Activated CD8-positive, alpha-beta memory T cell treated with anti-CD3 and anti-CD28 coated beads, Interleukin-2, amount 10 ng/mL, durations not matched to agents 7 days and 5 days (primary cell): ENCODE results near the gene RPAIN. TPM values are rescaled to one million over a fixed set of nuclear protein-coding genes. Genes with fewer than 3 reads are reported as not detected.
"Not testable (repeated sequence)": the region's sequence is repeated elsewhere in the genome, so short reads cannot be mapped to it uniquely, and the experiment has no call there.

Source experiments
- ATAC-seq: fragments of 150-1000 bp; cut with Tn5 transposase; one replicate; pipeline ENCODE4 v1.10.0; 2021; ENCODE audit warnings: moderate library complexity
- CTCF ChIA-PET: fragments of 350-600 bp; sonication (Branson Sonifier 250); formaldehyde crosslinking; loops from one replicate; lab custom pipeline; 2021; ENCODE audit warnings: antibody characterized with exemption; lab: Charles Lee
- DNase-seq: peaks from one replicate; pipeline ENCODE4 v3.0.0-alpha.2; 2020
- H3K27ac Mint-ChIP-seq: one replicate; pipeline ENCODE4 v1.8.0; 2021; ENCODE audit warnings: mild to moderate bottlenecking, mixed read lengths
- H3K27me3 Mint-ChIP-seq: one replicate; pipeline ENCODE4 v1.8.0; 2021; ENCODE audit warnings: mixed read lengths
- H3K36me3 Mint-ChIP-seq: one replicate; pipeline ENCODE4 v1.8.0; 2021; ENCODE audit warnings: mild to moderate bottlenecking, mixed read lengths
- H3K4me1 Mint-ChIP-seq: one replicate; pipeline ENCODE4 v1.8.0; 2021; ENCODE audit warnings: mixed read lengths
- H3K4me3 Mint-ChIP-seq: one replicate; pipeline ENCODE4 v1.8.0; 2021; ENCODE audit warnings: mild to moderate bottlenecking, moderate library complexity, mixed read lengths
- H3K9me3 Mint-ChIP-seq: one replicate; pipeline ENCODE4 v1.8.0; 2022; ENCODE audit warnings: low read depth, mixed read lengths
- total RNA-seq, 2 experiments: library from RNA; stranded (reverse); gene quantifications; one replicate each; pipeline ENCODE4 v1.2.3, GENCODE V29; 2021

Gene RPAIN
- total RNA-seq, 2 experiments from 2014 or later: 50.7 to 55.5 TPM

DNA sequence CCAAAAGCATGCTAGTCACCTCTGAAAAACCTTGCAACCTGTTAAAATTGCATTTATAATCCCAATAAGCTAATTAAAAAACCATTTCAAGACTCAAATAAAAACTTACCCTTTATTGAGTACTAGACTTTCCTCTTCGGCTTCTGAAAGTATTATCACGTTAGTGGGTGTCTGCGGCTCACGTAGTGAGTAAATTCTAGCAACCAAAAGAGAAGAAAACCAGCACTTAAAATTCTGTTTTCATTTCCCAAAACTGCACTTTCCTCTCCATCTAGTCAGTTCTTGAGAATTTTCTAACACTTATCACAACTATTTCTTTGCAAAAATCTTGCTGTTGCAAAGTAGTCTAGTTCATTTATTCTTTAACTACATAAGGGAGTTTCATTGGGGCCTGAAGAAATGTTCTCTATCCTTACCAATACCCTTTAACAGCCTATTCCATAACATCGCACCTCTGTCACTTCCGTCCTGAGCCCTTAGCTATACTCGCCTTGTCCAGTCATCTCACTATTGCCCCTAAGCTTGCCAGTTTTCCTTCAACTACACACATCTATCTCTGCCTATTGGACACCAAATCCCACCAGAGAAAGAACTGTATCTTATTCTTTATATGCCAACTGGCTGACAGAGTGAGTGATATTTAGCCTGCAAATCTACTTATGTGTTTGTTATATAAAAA is 9.2 kb upstream of the RPAIN start:
- Mint-ChIP-seq H3K36me3 (peaks cover 45% of the 10 kb centered on the region), H3K27me3 (no peaks in the 10 kb centered on the region), H3K9me3 (no peaks in the 10 kb centered on the region), H3K27ac (peak overlapping the region; percentile 75), H3K4me1 (peaks cover 41% of the 10 kb centered on the region), H3K4me3 (peak overlapping the region; percentile 26)
- CTCF ChIA-PET: no interaction called here
- ATAC-seq (peak; percentile 74), DNase-seq (no peak)

DNA sequence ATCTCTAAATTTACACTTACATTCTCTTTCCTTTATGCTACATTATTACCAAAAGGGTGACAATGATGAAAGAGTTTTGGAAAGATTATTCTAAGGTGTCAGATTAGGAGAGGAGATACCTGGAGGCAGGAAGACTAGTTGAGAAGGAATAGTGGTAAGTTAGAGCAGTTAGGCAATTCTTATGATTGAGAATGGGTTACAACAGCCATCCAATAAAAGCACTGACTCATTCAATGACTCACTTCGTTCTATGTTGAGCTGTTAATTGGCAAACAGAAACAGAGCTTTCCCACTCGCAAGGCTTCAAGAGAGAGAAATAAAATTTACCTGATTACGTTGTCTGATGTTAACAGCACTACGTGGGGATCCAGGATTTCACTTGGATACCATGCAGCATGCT is 6.3 kb upstream of the RPAIN start:
- ATAC-seq (no peak), DNase-seq (no peak)
- no peak overlapping the region for H3K4me3 Mint-ChIP-seq
- peaks cover 53% of the 10 kb centered on the region for H3K36me3 Mint-ChIP-seq
- no peaks in the 10 kb centered on the region for H3K9me3 Mint-ChIP-seq
- no peaks in the 10 kb centered on the region for H3K27me3 Mint-ChIP-seq
- CTCF ChIA-PET: interaction anchor here (0.9 to 1.1 kb wide), 2 partner anchors 10 to 25 kb away, joined by 4 to 6 read pairs; partner anchors contain the start of gene C1QBP
- H3K4me1 Mint-ChIP-seq: peaks cover 62% of the 10 kb centered on the region
- no peak overlapping the region for H3K27ac Mint-ChIP-seq

DNA sequence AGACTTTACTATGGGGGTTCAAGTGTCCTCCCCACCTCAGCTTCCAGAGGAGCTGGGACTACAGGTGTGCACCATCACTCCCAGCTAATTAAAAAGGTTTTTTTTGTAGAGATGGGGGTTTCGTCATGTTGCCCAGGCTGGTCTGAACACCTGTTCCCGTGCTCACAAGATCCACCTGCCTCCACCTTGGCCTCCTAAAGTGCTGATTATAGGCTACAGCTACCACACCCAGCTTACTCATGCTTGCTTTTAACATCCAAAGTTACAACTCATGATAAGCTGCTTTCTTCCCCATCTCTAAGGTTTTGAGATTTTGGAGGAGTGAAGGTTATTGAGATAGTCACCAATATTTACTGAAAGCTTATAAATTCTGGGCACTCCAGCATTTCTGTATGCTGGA is 3.1 kb upstream of the RPAIN start:
- DNase-seq (no peak), ATAC-seq (no peak)
- Mint-ChIP-seq H3K4me1 (peaks cover 60% of the 10 kb centered on the region), H3K9me3 (no peaks in the 10 kb centered on the region), H3K4me3 (peak overlapping the region; percentile 33), H3K36me3 (peaks cover 43% of the 10 kb centered on the region), H3K27me3 (no peaks in the 10 kb centered on the region), H3K27ac (peak overlapping the region; percentile 19)
- CTCF ChIA-PET: interaction anchor here (1.3 to 2.0 kb wide), 2 partner anchors 21 to 40 kb away, joined by 3 to 13 read pairs; partner anchors contain the start of gene C1QBP

DNA sequence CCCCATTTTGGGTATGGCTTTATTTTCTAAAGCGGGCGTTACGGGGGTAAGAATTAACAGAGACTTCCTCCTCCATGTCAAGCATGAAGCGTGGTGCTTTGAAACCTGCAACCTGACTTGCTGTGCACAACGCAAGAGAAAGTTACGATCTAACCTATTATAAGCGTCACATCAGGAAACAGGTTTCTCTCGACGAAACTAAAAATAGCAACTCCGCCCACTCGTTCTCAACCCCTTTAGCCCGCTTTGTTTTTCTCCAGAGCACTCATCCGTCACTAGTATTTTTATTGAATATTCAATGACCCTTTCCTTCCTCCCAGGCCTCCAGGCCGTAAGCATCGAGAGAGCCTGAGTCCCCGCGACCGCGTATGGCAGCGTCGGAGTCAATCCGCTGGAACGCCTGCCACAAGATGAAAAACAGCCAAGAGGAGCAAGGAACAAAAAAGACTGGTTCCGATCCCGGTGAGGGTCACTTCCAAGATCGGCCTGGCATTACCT is 1.1 kb upstream of the RPAIN start:
- CTCF ChIA-PET: interaction anchor here (1.0 to 1.4 kb wide), 4 partner anchors 16 to 23 kb away, joined by 3 to 18 read pairs (median 4); partner anchors contain the start of gene C1QBP
- Mint-ChIP-seq H3K27me3 (no peaks in the 10 kb centered on the region), H3K4me1 (peaks cover 51% of the 10 kb centered on the region), H3K4me3 (peak overlapping the region; percentile 98), H3K9me3 (no peaks in the 10 kb centered on the region), H3K36me3 (peaks cover 35% of the 10 kb centered on the region), H3K27ac (peak overlapping the region; percentile 99)
- peak; percentile 79 for DNase-seq
- ATAC-seq: peak; percentile 12

- DNase-seq: peak; percentile 99
- ATAC-seq: peak; percentile 97
- H3K27me3 Mint-ChIP-seq: no peaks in the 10 kb centered on the region
- peaks cover 50% of the 10 kb centered on the region for H3K4me1 Mint-ChIP-seq
- H3K36me3 Mint-ChIP-seq: peaks cover 35% of the 10 kb centered on the region
- H3K4me3 Mint-ChIP-seq: peak within 1 kb of the TSS; percentile 98
- peak within 1 kb of the TSS; percentile 99 for H3K27ac Mint-ChIP-seq
- CTCF ChIA-PET: interaction anchor here (1.0 to 1.3 kb wide), 3 partner anchors 15 to 22 kb away, joined by 3 to 18 read pairs (median 5); partner anchors contain the start of gene C1QBP
- no peaks in the 10 kb centered on the region for H3K9me3 Mint-ChIP-seq
Observed at GRCh38 chr17:5419356-5419958, 525 bp upstream of the RPAIN start, which contains the start of gene NUP88. NUP88 (minus strand) TSS chr17:5419662; CDS start chr17:5419650, 12 bp downstream.

DNA sequence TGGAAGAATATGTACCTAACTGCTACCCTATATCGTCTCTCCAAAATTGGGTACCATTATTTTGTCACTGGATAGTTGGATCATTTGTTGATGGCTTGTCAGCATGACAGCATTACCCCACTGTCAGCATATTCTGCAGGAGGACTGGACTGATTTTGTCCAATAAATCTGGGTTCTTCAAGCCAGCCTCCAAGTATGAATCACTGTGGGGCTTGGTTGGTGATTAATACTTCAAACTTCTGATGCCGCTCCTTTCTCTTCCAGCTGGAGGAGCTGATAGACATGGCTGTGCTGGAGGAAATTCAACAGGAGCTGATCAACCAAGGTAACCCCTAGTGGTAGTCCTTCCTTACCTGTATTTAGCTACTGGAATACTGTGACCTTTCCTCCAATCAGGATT is 2.5 kb downstream of the RPAIN start:
- CTCF ChIA-PET: interaction anchor here (9.8 kb wide), 1 partner anchor 17 kb away, joined by 74 read pairs; the partner anchor contains the start of gene C1QBP
- H3K4me1 Mint-ChIP-seq: peaks cover 37% of the 10 kb centered on the region
- H3K9me3 Mint-ChIP-seq: no peaks in the 10 kb centered on the region
- no peak overlapping the region for H3K4me3 Mint-ChIP-seq
- peak overlapping the region; percentile 2 for H3K27ac Mint-ChIP-seq
- peaks cover 37% of the 10 kb centered on the region for H3K36me3 Mint-ChIP-seq
- no peaks in the 10 kb centered on the region for H3K27me3 Mint-ChIP-seq
- no peak for DNase-seq
- ATAC-seq: no peak

- Mint-ChIP-seq H3K4me3 (no peak overlapping the region), H3K27me3 (no peaks in the 10 kb centered on the region), H3K9me3 (no peaks in the 10 kb centered on the region), H3K36me3 (peaks cover 48% of the 10 kb centered on the region), H3K27ac (no peak overlapping the region), H3K4me1 (peaks cover 26% of the 10 kb centered on the region)
- ATAC-seq (no peak), DNase-seq (no peak)
- CTCF ChIA-PET: interaction anchor here (0.7 to 9.8 kb wide), 3 partner anchors 14 to 186 kb away, joined by 3 to 74 read pairs (median 3); partner anchors contain the start of gene C1QBP
Observed at GRCh38 chr17:5424909-5425308, 4.9 kb downstream of the RPAIN start.

DNA sequence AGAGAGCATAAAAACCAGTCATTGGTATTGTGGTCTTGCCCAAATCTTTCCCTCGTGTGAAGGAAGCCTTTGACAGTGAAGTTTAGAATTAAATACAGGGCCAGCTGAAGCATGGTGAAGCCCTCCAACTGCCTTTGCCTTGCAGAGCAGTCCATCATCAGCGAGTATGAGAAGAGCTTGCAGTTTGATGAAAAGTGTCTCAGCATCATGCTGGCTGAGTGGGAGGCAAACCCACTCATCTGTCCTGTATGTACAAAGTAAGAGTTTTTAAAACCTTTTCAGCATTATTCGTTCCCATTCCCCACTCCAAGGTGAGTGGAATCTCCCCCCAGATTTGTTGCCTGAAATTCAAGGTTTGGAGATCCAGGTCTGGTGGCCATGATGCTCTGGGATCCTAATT is 5.8 kb downstream of the RPAIN start:
- DNase-seq (no peak), ATAC-seq (no peak)
- Mint-ChIP-seq H3K9me3 (no peaks in the 10 kb centered on the region), H3K4me3 (no peak overlapping the region), H3K27me3 (no peaks in the 10 kb centered on the region), H3K36me3 (peaks cover 49% of the 10 kb centered on the region), H3K4me1 (peaks cover 24% of the 10 kb centered on the region), H3K27ac (peak overlapping the region; percentile 35)
- CTCF ChIA-PET: interaction anchor here (9.8 kb wide), 1 partner anchor 13 kb away, joined by 74 read pairs; the partner anchor contains the start of gene C1QBP

DNA sequence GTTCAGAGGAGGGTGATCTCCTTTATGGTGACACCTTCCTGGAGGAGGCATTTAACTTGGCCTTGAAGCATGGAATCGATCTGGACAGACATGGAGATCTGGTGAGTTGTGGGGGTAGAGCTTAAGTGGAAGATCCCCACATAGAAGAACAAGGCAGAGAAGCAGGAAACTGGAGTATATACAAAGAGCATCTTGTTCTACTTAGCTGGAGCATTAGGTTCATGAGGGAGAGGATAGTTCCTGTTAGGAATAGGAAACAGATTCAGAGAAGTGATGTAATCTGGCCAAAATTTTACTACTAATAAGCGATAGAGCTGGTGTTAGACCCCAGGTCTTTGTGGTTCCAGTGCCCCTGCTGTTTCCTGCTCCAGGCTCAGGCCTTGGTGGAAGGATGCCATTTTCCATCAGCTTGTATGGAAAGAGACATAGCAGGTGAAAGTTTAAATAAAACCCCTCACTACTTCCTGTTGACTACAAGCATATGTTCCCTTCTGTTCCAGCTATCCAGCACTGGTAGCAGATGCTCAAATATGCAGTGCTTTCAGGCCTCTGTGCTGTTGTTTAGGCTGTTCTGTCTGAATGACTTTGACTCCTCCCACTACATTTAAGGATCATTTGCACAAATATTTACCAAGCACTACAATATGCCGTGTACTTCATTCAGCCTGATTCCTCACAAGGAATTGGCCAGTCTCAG is 9.4 kb downstream of the RPAIN start:
- no peaks in the 10 kb centered on the region for H3K27me3 Mint-ChIP-seq

GRCh38 chr17:5430413-5430999 is 10.5 kb downstream of the RPAIN start:
- no peaks in the 10 kb centered on the region for H3K27me3 Mint-ChIP-seq
- CTCF ChIA-PET: interaction anchor here (0.7 to 9.8 kb wide), 2 partner anchors 9 to 177 kb away, joined by 3 to 74 read pairs; partner anchors contain the start of gene C1QBP
- DNase-seq: no peak
- peak overlapping the region; percentile 20 for H3K27ac Mint-ChIP-seq
- peaks cover 16% of the 10 kb centered on the region for H3K4me1 Mint-ChIP-seq
- ATAC-seq: no peak
- H3K36me3 Mint-ChIP-seq: peaks cover 53% of the 10 kb centered on the region
- no peaks in the 10 kb centered on the region for H3K9me3 Mint-ChIP-seq
- no peak overlapping the region for H3K4me3 Mint-ChIP-seq

More for the DNA sequence above, 9.4 kb downstream of the RPAIN start:
- H3K4me1 Mint-ChIP-seq: peaks cover 10% of the 10 kb centered on the region
- H3K27ac Mint-ChIP-seq: peak overlapping the region; percentile 6
- no peaks in the 10 kb centered on the region for H3K9me3 Mint-ChIP-seq
- H3K36me3 Mint-ChIP-seq: peaks cover 55% of the 10 kb centered on the region
- DNase-seq (no peak), ATAC-seq (no peak)
- CTCF ChIA-PET: interaction anchor here (9.8 kb wide), 1 partner anchor 10 kb away, joined by 74 read pairs; the partner anchor contains the start of gene C1QBP
- H3K4me3 Mint-ChIP-seq: no peak overlapping the region

DNA sequence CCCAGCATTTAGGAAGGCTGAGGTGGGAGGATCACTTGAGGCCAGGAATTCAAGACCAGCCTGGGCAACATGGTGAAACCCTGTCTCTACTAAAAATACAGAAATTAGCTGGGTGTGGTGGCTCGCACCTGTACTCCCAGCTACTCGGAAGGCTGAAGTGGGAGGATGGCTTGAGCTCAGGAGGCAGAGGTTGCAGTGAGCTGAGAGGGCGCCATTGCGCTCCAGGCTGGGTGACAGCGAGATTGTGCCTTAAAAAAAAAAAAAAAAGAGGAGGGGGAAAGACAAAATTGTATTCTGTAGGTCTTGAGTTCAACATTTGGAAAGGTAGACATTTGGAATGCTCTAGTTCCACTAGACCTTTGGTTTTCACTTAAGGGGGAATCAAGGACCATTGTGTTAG is 11.3 kb downstream of the RPAIN start:
- H3K27me3 Mint-ChIP-seq, H3K4me3 Mint-ChIP-seq, H3K27ac Mint-ChIP-seq, ATAC-seq, DNase-seq, H3K9me3 Mint-ChIP-seq: not testable (repeated sequence)
- Mint-ChIP-seq H3K36me3 (peaks cover 54% of the 10 kb centered on the region), H3K4me1 (peaks cover 20% of the 10 kb centered on the region)
- CTCF ChIA-PET: interaction anchor here (0.7 to 9.8 kb wide), 2 partner anchors 8 to 177 kb away, joined by 3 to 74 read pairs; partner anchors contain the start of gene C1QBP

DNA sequence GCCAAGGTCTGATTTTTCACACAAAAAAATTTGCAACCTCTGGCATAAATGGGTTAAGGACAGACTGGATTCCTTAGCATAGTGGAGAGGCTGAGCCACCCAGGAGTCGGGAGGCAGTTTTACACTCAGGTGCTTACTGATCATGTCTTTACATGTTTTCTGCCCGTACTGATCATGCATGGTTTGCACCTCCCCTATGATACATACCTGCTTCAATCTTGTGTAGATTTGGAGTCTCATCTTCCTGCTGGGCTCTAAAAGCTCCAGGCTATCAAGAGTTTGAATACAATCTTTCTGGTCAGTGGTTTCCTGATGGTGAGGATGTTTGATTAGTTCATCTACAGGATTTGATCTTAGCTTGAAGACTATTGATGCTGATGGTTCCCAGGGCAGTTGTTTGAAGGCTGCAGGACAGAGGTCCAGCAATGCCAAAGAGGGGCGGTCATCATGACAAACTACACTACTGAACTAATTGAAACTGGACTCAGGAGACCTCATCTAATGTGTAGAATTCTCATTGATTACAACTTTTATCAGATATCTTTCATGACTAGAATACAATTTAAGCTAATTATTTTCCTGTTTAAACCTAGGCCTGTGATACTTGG is 12.1 kb downstream of the RPAIN start:
- H3K4me1 Mint-ChIP-seq: peaks cover 29% of the 10 kb centered on the region
- H3K27me3 Mint-ChIP-seq: no peaks in the 10 kb centered on the region
- no peak overlapping the region for H3K4me3 Mint-ChIP-seq
- CTCF ChIA-PET: no interaction called here
- ATAC-seq: no peak
- no peaks in the 10 kb centered on the region for H3K9me3 Mint-ChIP-seq
- peak overlapping the region; percentile 35 for H3K27ac Mint-ChIP-seq
- DNase-seq: no peak
- H3K36me3 Mint-ChIP-seq: peaks cover 58% of the 10 kb centered on the region
